GM21367 (cell line): Measurements from ENCODE around the gene ROR1.

Experiments used
- ATAC-seq: cut with Tn5 transposase; IDR thresholded peaks from one replicate; pipeline ENCODE4 v1.9.1; 2021; ENCODE audit not compliant: unreplicated experiment

ROR1 gene

GRCh38 chr1:64004451-64005025 is 230.7 kb downstream of the ROR1 start:
- no peak for ATAC-seq

DNA sequence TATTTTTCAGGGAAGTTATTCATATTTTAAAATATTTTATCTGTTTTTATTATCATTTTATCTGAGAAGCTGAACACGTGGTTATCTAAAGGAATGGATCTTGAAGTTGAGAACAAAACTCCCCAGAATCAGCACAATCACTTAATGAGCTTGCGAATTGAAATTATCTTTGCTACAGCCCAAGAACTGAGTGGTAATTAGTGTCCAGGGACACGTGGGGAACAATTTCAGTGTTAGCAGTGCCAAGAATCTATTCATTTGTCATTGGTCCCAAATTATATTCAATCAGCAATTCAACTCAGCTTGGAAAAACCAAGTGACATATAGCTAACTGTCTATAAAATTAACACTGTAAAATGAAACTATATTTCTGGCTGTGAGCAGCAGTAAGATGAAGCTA is 232.0 kb downstream of the ROR1 start:
- no peak for ATAC-seq

- ATAC-seq: no peak
These were observed 232.6 kb downstream of the ROR1 start for GRCh38 chr1:64006276-64007051.

DNA sequence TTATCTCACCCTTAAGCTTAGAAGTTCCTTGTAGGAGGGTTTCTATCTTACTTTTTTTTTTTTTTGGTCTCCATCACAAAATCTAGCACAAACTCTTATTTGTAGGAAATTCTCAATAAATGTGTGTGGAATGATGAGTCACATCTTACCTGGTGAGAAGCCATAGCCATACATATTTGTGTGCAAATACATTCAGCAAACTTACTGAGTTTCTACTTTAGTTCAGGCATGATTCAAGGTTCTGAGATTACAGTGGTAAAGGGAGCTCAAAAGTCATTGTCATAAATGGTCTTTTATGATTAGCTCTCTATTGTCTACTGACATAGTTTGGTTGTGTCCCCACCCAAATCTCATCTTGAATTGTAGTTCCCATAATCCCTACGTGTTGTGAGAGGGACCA is 236.5 kb downstream of the ROR1 start:
- ATAC-seq: no peak

- no peak for ATAC-seq
These were observed 239.6 kb downstream of the ROR1 start for GRCh38 chr1:64013395-64013794.

DNA sequence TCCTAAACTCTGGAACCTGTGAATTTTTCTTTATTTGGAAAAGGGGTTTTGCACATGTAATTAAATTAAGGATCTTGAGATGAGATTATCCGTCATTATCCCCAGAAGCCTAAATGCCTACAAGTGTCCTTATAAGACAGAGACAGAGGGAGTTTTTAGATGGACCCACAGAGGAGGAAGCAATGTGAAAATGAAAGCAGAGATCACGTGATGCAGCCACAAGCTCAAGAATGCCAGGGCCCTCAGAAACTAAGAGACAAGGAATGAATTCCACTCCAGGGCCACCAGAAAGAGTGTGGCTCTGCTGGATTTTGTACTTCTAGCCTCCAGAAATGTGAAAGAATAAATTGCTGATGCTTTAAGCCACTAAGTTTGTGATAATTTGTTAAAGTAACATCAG is 246.0 kb downstream of the ROR1 start:
- ATAC-seq: peak; percentile 64

- ATAC-seq: no peak
These were observed 247.2 kb downstream of the ROR1 start for GRCh38 chr1:64021066-64021465.

- no peak for ATAC-seq
These were observed 251.2 kb downstream of the ROR1 start for GRCh38 chr1:64025051-64025450.

DNA sequence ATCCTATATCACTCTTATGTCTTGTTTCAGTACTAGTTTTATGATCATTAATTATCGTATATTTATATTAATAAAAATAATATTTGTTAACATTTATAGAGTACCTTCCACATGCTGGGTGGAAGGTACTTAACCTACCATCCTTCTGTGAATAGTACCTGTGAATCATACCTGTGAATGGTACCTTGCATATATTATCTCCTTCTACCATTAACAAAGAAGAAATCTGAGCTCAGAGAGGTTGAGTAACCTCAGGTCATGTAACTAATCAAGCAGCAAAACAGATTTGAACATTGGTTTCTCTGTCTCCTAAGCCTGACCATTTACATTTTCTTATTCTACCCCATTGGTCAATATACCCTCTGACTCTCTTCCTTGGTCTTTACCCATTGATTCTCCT is 255.2 kb downstream of the ROR1 start:
- no peak for ATAC-seq

DNA sequence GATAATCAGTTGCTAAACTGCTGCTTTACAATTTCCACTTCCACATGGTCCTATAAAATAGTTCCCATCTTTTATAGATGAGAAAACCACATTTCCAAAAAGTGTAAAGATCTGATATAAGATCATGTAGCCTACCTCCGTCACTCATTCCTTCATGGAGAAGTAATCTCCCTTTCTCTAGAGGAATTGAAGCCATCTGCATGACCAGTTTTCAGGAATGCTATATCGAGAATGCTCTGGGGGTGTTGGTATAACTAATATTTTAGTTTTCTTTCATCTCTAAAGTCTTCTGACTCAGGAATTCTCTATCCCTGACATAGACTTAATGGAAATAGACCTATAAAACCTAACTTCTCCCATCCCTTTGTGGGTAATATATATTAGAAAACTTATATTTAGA is 256.6 kb downstream of the ROR1 start:
- ATAC-seq: no peak

DNA sequence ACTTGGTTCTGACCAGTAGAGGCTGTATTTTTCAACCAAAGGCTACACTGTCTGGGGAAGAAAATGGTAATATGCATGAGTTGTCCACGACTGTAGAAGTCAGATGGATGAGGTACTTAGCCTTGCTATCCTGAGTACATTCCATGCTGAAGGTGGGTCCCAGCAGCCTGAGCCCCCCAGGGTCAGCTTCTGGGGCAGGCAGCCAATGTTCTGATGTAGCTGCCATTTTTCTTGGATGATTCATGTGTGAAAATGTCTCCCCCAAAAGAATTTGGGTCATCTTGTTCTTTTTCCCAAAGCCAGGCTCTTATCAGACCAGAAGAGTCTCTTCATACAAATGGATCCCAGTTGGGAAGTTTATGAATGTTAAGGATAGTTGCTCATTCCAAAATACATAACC is 257.4 kb downstream of the ROR1 start:
- no peak for ATAC-seq

DNA sequence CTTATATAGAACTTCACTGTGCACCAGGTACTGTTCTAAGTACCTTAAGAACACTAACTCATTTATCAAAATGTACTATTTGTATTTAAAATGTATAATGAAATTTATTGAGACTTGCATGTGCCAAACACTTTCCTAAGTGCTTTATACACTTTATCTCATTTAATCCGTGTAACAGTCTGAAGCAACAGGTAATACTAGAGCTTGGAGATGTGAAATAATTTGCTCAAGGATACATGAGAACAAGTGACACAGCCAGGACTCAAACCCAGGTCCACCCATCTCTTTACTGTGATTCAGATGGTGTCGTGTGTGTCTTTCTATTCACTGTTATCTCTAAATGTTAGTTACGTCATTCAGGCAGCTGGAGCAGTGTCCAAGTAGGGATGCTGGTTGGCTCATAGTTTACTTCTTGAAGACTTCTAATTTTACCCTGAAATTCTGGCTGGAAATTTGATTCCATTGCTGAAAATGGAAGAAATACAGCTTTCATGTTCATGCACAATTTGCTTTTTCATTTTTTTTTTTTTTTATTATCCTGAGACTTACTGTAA is 259.9 kb downstream of the ROR1 start:
- no peak for ATAC-seq

- ATAC-seq: no peak
These were observed 262.7 kb downstream of the ROR1 start for GRCh38 chr1:64036549-64036948.

- ATAC-seq: no peak
These were observed 264.3 kb downstream of the ROR1 start for GRCh38 chr1:64038119-64038518.

DNA sequence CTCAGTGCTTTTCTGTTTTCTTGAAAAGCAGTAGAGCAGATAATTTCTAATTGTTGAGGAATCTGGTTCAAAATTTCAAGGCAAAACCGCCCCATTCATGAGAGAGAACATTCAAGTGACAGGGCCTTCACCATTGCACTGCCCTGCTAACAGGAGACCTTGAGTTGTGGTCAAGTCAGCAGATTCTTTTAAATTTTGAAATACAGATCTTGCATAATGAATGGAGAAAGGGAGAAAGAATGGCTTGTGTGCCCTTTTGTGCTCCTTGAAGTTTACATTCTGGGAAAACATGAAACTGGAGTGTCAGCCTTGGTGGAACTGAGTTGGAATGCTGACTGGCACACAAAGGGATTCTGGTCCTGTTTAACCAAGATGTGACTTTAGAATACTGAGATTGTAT is 265.1 kb downstream of the ROR1 start:
- no peak for ATAC-seq

DNA sequence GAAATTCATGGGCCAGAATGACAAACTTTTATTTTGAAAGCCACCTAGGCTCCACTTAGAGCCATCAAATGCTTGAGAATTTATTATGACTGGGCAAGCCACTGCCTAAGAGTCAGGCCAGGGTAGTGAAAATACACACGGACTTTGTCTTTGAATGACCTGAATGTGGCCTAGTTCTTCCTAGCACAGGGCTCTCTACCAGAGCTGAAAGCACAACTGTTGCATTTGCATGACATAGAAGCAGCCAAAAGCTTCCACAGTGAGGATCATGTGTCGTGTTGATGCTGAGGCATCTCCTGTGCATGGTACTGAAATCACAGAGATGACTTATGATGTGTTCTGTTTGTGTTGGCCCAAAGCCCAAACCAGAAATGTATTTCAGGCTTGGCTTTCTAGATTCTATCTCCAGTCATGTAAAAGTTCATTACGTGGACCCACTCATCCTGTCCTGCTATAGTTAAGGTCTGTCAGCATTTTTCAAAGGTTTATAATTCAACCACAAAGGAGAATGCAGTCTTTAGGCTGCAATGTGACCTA is 265.6 kb downstream of the ROR1 start:
- ATAC-seq: no peak

DNA sequence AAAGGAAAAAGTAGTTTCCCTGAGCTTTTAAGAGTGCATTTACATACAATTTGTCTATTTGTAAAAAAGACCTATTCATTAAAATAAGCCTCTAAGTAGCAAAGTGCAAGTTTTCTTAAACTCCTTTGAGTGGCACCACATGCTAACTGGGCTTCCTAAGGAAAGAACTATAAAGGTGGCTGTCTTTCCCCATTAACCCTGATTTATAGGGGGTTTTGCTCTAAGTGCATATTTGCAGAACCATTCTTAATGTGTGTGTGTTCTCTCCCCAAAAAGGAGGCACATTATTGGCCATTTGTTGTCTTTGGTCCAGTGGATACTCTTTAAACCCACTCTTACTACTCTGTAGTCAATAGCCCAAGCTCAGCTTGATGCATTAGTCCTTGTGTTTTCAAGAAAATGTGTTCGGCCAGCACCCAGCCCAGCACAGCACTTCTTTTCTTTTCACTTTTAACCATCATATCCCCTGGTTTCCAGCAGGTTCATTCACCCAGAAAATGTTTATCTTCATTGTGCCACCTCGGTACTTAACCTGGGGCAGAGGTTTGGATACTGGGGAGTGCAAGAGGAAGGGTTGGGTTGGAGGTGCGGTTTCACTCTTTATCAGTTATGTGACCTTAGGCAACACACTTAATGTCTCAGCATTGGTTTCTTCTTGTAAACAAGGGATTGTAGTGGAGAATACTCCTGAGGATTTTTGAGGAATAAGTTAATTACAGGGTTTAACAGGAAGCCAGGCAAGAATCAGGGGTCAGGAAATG is 267.7 kb downstream of the ROR1 start:
- ATAC-seq: no peak

DNA sequence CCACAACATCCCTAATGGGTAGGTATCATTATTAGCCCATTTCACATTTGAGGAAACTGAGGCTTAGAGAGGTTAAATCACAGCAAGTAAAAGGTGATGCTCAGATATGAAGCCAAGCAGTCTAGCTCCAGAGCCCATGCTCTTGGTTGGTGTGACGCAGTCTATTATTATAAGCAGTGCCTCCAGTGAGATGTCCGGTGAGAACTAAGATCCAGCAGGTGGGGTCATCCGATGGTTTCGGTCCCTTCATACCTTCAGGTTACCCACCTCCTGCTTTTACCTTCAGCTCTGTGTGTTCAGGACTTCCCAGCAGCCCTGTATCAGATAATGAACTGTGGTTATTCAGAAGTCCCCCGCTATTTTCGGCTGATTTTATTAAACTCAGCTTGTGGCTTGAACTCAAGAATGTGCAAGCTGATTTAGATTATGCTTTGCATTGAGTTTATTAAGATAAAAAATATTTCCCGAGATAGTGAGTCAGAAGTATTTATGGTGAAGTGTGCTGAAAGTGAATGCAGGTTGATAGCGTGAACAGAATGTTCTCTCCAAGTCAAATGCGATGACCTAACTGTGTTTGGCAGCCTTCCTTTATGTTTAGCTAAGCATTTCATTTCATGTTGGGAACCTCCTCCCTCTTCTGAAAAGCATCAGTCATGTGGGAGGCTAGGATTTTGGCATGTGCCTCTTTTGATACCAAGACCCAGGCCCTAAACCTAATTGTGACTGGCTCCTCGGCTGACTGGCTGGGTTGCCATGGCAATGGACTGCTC is 268.7 kb downstream of the ROR1 start:
- no peak for ATAC-seq

- no peak for ATAC-seq
These were observed 269.5 kb downstream of the ROR1 start for GRCh38 chr1:64043288-64043687.

DNA sequence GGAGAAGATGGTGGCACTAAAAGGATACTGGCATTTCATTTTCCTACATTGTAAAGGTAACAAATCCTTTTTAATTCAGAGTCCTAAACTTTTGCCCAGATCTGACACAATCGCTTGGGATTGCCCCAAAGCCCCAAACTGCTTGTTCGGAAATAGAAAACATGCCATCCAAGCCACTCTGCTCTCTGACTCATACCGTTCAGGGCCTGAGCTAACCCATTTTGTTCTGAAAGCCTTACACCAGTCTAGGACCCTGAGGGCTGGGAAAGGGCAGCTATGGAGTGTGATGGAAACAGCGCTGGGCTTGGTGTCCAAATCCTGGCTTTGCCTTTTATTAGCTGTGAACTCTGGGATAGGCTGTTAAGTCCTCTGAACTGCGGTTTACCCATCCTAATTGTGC is 270.2 kb downstream of the ROR1 start:
- no peak for ATAC-seq

DNA sequence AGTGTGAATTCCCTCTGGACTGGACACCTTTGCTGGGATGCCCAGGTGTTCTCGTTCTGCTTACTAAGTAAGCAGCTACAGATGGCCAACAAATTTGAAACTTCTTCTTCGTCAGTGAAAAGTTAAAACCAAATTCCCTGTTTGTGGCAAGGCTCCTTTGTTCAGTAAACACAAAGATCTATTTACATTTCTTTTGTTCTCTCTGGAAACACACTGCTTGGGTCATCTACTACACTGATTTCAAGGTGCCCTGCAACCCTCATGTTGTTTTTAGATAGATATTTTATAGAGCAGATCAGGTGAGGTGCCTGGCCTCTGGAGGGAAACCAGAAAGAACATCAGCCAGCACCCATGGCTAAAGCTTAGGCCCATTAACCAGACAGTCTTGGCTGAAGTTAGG is 272.4 kb downstream of the ROR1 start:
- no peak for ATAC-seq
